HG02970 (cell line): Measurements from ENCODE around the gene OVAAL.

ENCODE experiments used
- ATAC-seq: cut with Tn5 transposase; IDR thresholded peaks from one replicate; pipeline ENCODE4 v1.9.1; 2021; ENCODE audit warnings: mild to moderate bottlenecking, moderate library complexity, moderate number of reproducible peaks; ENCODE audit not compliant: unreplicated experiment, low FRiP score

Gene OVAAL

GRCh38 chr1:180558664-180559063 is at the start of gene OVAAL:
OVAAL (plus strand) TSS chr1:180558964.
- ATAC-seq: no peak

DNA sequence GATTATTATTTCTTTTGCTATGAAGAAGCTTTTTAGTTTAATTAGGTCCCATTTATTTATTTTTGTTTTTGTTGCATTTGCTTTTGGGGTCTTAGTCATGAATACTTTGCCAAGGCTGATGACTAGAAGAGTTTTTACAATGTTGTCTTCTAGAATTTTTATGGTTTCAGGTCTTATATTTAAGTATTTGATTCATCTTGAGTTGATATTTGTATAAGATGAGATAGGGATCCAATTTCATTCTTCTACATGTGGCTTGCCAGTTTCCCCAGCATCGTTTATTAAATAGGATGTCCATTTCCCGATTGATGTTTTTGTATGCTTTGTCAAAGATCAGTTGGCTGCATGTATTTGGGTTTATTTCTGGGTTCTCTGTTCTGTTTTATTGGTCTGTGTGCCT is 47.9 kb upstream of the OVAAL start:
- no peak for ATAC-seq

DNA sequence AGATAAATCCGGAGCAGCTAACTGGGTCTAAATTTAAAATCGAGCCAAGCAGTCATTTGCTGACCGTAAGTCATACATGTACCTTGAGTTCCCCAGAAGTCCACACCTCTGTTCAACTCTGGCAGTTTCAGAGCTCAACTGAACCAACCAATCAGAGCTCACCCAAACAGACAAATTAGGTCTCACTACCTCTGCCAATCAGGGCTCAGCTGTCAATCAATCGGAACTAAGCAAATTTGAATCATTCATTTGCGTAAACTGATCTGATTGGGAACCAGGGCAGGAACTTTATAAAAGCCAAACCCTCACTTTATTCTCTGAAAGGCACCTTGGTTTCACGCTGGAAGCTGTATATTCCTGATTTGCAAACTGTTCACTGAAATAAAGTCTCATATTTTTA is 45.2 kb upstream of the OVAAL start:
- no peak for ATAC-seq

GRCh38 chr1:180515364-180515763 is 43.4 kb upstream of the OVAAL start:
- no peak for ATAC-seq

GRCh38 chr1:180515857-180516388 is 42.8 kb upstream of the OVAAL start:
- peak; percentile 71 for ATAC-seq

DNA sequence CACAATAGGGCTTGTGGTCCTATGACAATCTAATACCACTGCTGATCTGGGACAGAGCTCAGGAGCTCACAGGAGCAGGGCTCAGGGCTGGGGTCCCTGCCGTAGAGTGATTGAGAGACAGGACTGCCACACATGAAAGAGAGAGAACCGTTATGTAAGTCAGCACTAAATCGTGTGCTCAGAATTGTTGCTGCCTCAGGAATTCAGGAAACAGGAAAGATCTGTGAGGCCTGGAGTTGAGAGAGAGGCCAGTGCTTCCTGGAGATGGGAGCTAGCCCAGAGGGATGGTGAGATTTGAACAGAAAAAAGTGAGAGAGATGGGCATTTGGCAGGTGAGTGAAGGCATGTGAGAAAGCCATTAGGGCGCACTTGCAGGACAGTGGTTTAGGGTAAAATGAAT is 38.9 kb upstream of the OVAAL start:
- ATAC-seq: no peak

- ATAC-seq: no peak
Measured at GRCh38 chr1:180521474-180522212, 37.1 kb upstream of the OVAAL start.

DNA sequence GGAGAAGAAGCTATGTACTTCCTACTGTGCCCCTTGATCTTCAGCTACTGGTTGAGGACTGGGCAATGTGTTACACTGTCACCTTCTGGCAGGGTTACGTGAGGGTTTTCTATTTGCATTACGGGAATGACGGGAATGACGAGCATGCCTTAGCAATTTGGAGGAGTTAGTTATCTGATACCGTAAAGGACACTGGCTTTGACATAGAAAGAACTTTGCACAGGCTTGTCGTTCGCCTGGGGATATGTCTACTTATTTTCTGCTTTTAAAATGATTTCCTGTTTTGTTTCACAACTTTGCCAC is 36.6 kb upstream of the OVAAL start:
- no peak for ATAC-seq

DNA sequence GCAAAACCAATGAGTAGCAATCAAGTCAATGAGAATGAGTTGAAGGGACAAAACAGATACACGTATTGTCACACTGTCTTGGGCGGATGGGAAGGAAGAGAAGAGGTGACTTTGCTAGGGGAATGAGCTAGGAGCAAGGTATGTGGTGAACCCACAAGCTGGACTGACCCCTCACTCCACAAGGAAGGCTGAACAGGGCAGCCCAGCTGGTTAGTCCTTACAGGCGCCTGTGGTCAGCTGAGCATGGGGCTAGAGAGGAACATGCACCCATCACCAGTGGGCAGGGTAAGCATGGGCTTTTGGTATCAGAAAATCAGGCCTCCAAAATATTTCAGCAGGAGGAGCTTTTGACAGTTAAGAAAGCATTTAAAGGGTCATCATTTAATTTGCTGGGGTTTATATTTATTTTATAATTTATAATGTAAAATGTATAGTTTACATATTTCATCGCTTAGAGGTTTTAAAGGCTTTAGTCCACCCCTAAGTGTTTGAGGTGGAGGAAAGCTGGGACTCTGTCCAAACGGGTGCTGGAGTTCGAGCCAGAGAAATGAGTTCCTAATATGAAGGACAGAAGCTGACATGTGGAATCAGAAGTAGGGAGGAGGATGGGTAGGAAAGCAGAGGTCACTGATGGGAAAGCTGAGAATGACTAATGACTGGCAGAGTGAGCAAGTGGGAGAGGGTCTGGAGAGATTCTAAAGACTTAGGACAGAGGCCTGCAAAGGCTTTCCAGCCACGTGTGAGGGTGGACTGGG is 34.4 kb upstream of the OVAAL start:
- ATAC-seq: no peak

GRCh38 chr1:180524915-180525714 is 33.6 kb upstream of the OVAAL start:
- no peak for ATAC-seq

- no peak for ATAC-seq
Measured at GRCh38 chr1:180525715-180526039, 33.1 kb upstream of the OVAAL start.

DNA sequence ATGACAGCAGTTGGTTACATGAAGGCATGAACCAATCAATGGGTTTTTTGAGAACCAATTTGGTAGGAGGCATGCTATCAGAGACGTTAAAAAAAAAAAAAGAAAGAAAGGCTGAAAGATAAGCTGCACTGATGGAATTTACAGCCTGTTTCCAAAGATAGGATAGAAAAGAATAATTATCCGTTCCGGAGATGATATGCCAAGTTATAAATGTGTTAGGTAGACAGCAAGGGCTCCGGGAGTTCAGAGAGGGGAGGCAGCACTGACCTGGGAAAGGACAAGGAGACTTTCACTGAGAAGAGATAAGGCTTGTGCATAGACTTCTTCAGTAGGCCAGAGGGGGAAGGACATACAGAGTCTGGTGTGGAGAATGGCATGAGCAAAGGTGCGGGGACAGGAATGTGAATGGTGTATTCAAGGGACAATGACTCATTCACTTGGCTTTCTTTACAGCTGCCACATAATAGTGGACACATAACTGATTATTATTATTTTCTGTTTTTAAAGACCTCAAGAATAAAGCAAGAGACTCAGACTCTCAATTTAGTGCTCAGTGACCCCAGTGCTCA is 31.6 kb upstream of the OVAAL start:
- no peak for ATAC-seq

- no peak for ATAC-seq
Measured at GRCh38 chr1:180528868-180529470, 29.8 kb upstream of the OVAAL start.

DNA sequence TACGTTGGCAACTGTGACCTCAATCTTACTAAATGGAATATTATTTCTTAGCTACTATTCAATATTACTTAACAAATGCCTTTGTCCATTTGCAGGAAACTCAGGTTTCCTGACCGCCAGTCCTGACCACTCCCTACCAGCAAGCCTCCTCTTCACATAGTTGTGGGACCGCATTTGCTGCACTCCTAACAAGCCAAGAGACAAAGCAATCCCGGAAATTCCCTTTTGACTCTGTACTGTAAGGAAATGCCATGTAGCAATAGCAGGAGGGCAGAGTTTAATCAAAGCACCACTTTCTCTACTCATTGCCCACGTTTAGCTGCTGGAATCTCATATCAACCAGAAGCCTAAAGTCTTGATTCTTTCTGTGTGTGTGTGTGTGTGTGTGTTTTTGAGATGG is 28.3 kb upstream of the OVAAL start:
- no peak for ATAC-seq

GRCh38 chr1:180532854-180533253 is 25.9 kb upstream of the OVAAL start:
- ATAC-seq: no peak

- no peak for ATAC-seq
Measured at GRCh38 chr1:180533266-180533987, 25.3 kb upstream of the OVAAL start.

DNA sequence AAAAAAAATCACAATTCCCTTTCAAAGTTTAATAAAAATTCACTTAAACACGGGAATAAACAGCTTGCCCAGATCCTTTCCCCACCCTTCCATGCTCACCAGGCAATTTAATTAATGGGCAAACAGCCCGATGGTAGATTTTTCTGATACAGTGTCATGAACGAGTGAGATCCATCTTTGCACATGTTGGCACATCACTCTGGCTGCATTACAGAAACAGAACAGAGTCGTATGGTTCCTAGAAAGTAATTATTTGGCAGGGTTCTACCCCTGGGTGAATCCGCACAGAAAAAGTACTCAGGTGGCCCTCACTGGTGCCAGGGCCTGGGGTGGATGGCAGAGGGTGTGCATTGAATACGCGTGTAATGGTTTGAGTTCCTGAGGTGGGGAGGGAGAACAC is 24.6 kb upstream of the OVAAL start:
- no peak for ATAC-seq

GRCh38 chr1:180535418-180535999 is 23.3 kb upstream of the OVAAL start:
- ATAC-seq: no peak

- no peak for ATAC-seq
Measured at GRCh38 chr1:180536821-180537372, 21.9 kb upstream of the OVAAL start.
